A549 (cell line): ENCODE results near the gene ADAMTS14. TPM values are rescaled to one million over a fixed set of nuclear protein-coding genes. Genes with fewer than 3 reads are reported as not detected.

Experiments
- ATAC-seq, 2 experiments: fragments of 200-7000 bp in 1 of 2; fragments of >200 bp in 1 of 2; cut with Nextera tagmentation in 1 of 2; cut with Tn5 transposase in 1 of 2; 3 replicates each; pipeline versions ENCODE4 v1.8.0 to v1.9.1; 2018 to 2020; ENCODE audit warnings: mild to moderate bottlenecking in 1 of 2, moderate library complexity in 1 of 2
- CTCF ChIA-PET: fragments of 300-600 bp; sonication (Branson Sonifier 250); formaldehyde crosslinking; extraction: SDS; loops from one replicate; lab custom pipeline; 2021; ENCODE audit warnings: antibody characterized with exemption, inconsistent platforms; lab: Yijun Ruan, JAX
- POLR2A ChIA-PET: fragments of 350-600 bp; formaldehyde crosslinking; extraction: SDS; loops from one replicate; lab custom pipeline; 2021; ENCODE audit warnings: antibody characterized with exemption, inconsistent platforms; lab: Yijun Ruan, JAX
- DNase-seq, 2 experiments: peaks; one replicate each; pipeline versions ENCODE4 v3.0.0 to v3.0.0-alpha.2; 2011 to 2016; ENCODE audit warnings: low read depth in 1 of 2, low spot score in 1 of 2
- FAIRE-seq: peaks from 2 replicates; lab custom pipeline; 2011; peaks lifted over from hg19 to GRCh38; lab: Jason Lieb, UNC
- H3K27ac ChIP-seq, 2 experiments: fragments of >200 bp; sonication (Bioruptor Twin); formaldehyde crosslinking; 3 replicates each; pipeline ENCODE4 v1.5.1; 2016 to 2017
- H3K4me1 ChIP-seq: fragments of >200 bp; sonication (Bioruptor Twin); formaldehyde crosslinking; 3 replicates; pipeline ENCODE4 v1.6.1; 2016
- H3K4me2 ChIP-seq: fragments of >200 bp; sonication (Bioruptor Twin); formaldehyde crosslinking; 3 replicates; pipeline ENCODE4 v1.6.1; 2016
- H3K4me3 ChIP-seq: fragments of >200 bp; sonication (Bioruptor Twin); formaldehyde crosslinking; 3 replicates; pipeline ENCODE4 v1.5.1; 2016
- H3K9me3 ChIP-seq: fragments of >200 bp; sonication (Bioruptor Twin); formaldehyde crosslinking; 3 replicates; pipeline ENCODE4 v1.6.1; 2016
- ATOH8 ChIP-seq: fragments of 250-450 bp; sonication (Bioruptor Pico); IDR thresholded peaks from 2 replicates; pipeline ENCODE4 v1.5.0; 2020; ENCODE audit warnings: low read depth, mild to moderate bottlenecking, moderate library complexity
- BHLHE40 ChIP-seq: IDR thresholded peaks from 2 replicates; pipeline ENCODE4 v1.6.1; 2012; ENCODE audit warnings: low read depth, low read length, inconsistent platforms
- CBX8 ChIP-seq: fragments of 200-600 bp; sonication (generic); IDR thresholded peaks from 2 replicates; pipeline ENCODE4 v1.6.1; 2016
- CHD2 ChIP-seq: fragments of 150-350 bp; IDR thresholded peaks from 2 replicates; pipeline ENCODE4 v1.6.1; 2014; ENCODE audit warnings: low read length; ENCODE audit not compliant: partially characterized antibody
- CTCF ChIP-seq: fragments of >200 bp; sonication (Bioruptor Twin); formaldehyde crosslinking; IDR thresholded peaks from 3 replicates; pipeline ENCODE4 v1.5.1; 2016
- E2F6 ChIP-seq: IDR thresholded peaks from 2 replicates; pipeline ENCODE4 v1.6.1; 2012; ENCODE audit warnings: low read depth, borderline replicate concordance
- EP300 ChIP-seq, 2 experiments: fragments of >200 bp; sonication (Bioruptor Twin); formaldehyde crosslinking; IDR thresholded peaks; 2 replicates in 1 of 2; 3 replicates in 1 of 2; pipeline ENCODE4 v1.6.1; 2016 to 2017
- FOSL2 ChIP-seq, 2 experiments: fragments of 450-650 bp in 1 of 2; fragments of >200 bp in 1 of 2; sonication (Bioruptor Twin) in 1 of 2; formaldehyde crosslinking; IDR thresholded peaks; 2 replicates each; pipeline versions ENCODE4 v1.5.0 to v1.6.1; 2016 to 2020; ENCODE audit warnings: mild to moderate bottlenecking in 1 of 2, moderate library complexity in 1 of 2
- GATA3 ChIP-seq: IDR thresholded peaks from 2 replicates; pipeline ENCODE4 v1.6.1; 2012; ENCODE audit warnings: borderline replicate concordance
- KDM1A ChIP-seq: fragments of 200-600 bp; sonication (generic); IDR thresholded peaks from 2 replicates; pipeline ENCODE4 v1.6.1; 2016; ENCODE audit warnings: low read depth, mild to moderate bottlenecking
- MYC ChIP-seq: IDR thresholded peaks from 2 replicates; pipeline ENCODE4 v1.6.1; 2012; ENCODE audit warnings: mild to moderate bottlenecking, inconsistent platforms, low read length, improper control_type of control experiment, borderline replicate concordance
- NFE2L2 ChIP-seq: fragments of 150-350 bp; conservative IDR thresholded peaks from 2 replicates; pipeline ENCODE4 v1.6.1; 2014; ENCODE audit warnings: low read length
- NPAS2 ChIP-seq: fragments of 250-450 bp; sonication (Bioruptor Pico); IDR thresholded peaks from 2 replicates; pipeline ENCODE4 v1.8.0; 2022; ENCODE audit warnings: mild to moderate bottlenecking, moderate library complexity, borderline replicate concordance
- PHF8 ChIP-seq: fragments of 200-600 bp; sonication (generic); IDR thresholded peaks from 2 replicates; pipeline ENCODE4 v1.6.1; 2016; ENCODE audit warnings: low read depth, mild to moderate bottlenecking, antibody characterized with exemption, moderate library complexity, borderline replicate concordance
- POLR2A ChIP-seq: IDR thresholded peaks from 2 replicates; pipeline ENCODE4 v1.6.1; 2012; ENCODE audit warnings: mild to moderate bottlenecking, low read length
- RARB ChIP-seq: fragments of 250-450 bp; sonication (Bioruptor Pico); IDR thresholded peaks from 2 replicates; pipeline ENCODE4 v1.8.0; 2021; ENCODE audit warnings: mild to moderate bottlenecking, moderate library complexity
- SMC3 ChIP-seq: fragments of >200 bp; sonication (Bioruptor Twin); formaldehyde crosslinking; IDR thresholded peaks from 3 replicates; pipeline ENCODE4 v1.6.1; 2018; ENCODE audit warnings: inconsistent platforms
- ZSCAN20 ChIP-seq: fragments of 250-450 bp; sonication (Bioruptor Pico); IDR thresholded peaks from 2 replicates; pipeline ENCODE4 v1.8.0; 2022; ENCODE audit warnings: mild to moderate bottlenecking, moderate library complexity
- WGBS: methylation state at CpG from one replicate; pipeline ENCODE4 v1.1.6; 2017; ENCODE audit errors: missing lambda C conversion rate; 5-methylcytosine and 5-hydroxymethylcytosine counted together
- polyA plus RNA-seq, 4 experiments: library from polyadenylated mRNA; depleted of rRNA in 3 of 4; stranded (reverse); fragments of >200 nt; fragmentation: RNase III in 1 of 4; extraction: RNeasy Plus Mini Kit Qiagen cat#74134 plus additional on column Dnase treatment in 1 of 4; gene quantifications; 2 replicates in 3 of 4; 3 replicates in 1 of 4; pipeline ENCODE4 v1.2.3, GENCODE V29; 2011 to 2017
- TF ChIP-seq, protein P1 (sequence below): fragments of 450-650 bp; IDR thresholded peaks from 2 replicates; pipeline ENCODE4 v1.6.1; 2014; ENCODE audit warnings: antibody characterized with exemption
- TF ChIP-seq, protein P2 (sequence below): fragments of 250-450 bp; sonication (Bioruptor Pico); IDR thresholded peaks from 2 replicates; pipeline ENCODE4 v1.5.0; 2021; ENCODE audit warnings: mild to moderate bottlenecking, moderate library complexity, borderline replicate concordance
- TF ChIP-seq, protein P3 (sequence below): IDR thresholded peaks from 2 replicates; pipeline ENCODE4 v1.6.1; 2012
- TF ChIP-seq, protein P4 (sequence below): fragments of >200 bp; sonication (Bioruptor Twin); formaldehyde crosslinking; IDR thresholded peaks from 2 replicates; pipeline ENCODE4 v1.6.1; 2016
- TF ChIP-seq, protein P5 (sequence below): fragments of >200 bp; sonication (Bioruptor Twin); formaldehyde crosslinking; IDR thresholded peaks from 3 replicates; pipeline ENCODE4 v1.6.1; 2016

The ADAMTS14 gene
- polyA plus RNA-seq, 2 of the 4 experiments (the other 2 are of a cell fraction): 0.03 TPM; not detected in 1

DNA sequence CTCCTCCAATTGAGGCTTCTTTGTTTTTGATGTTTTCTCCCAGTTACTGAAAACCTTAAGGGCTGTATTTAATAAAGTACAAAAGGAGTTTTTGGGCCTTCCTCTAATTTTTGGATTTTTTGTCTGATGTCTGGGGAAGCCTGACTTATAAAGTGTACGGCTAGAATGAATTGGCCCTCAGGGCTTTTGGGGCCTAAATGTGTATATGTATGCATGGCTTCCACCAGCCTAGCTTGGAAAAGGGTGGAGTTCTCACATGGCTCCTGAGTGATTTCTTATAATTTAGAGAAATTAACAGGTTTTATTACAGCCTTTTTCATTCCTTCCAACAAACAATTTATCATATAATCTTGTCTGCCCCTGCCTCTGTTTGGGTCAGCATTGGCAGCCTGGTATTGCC, 123.3 kb downstream of the ADAMTS14 start (continued):
- TF ChIP-seq, protein P1, sequence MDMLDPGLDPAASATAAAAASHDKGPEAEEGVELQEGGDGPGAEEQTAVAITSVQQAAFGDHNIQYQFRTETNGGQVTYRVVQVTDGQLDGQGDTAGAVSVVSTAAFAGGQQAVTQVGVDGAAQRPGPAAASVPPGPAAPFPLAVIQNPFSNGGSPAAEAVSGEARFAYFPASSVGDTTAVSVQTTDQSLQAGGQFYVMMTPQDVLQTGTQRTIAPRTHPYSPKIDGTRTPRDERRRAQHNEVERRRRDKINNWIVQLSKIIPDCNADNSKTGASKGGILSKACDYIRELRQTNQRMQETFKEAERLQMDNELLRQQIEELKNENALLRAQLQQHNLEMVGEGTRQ: no peak
- TF ChIP-seq, all 56 proteins: peak for 0

GRCh38 chr10:70797840-70798239, 125.5 kb downstream of the ADAMTS14 start:
- H3K9me3 ChIP-seq: no peaks in the 10 kb centered on the region; the same call in 2 of the 3 replicates
- WGBS: 61% methylated on average over 7 of the region's 7 CpGs
- TF ChIP-seq E2F6: no peak
- no peak for TF ChIP-seq POLR2A
- TF ChIP-seq NFE2L2: no peak
- TF ChIP-seq NPAS2: no peak
- no peak for TF ChIP-seq FOSL2 (IDR thresholded peaks at IDR 0.05)
- TF ChIP-seq FOSL2 (CRISPR knock-in tag; IDR thresholded peaks at IDR 0.05): no peak
- TF ChIP-seq ZSCAN20 (CRISPR knock-in tag): no peak
- TF ChIP-seq EP300 (IDR thresholded peaks at IDR 0.05): no peak
- no peak for TF ChIP-seq SMC3
- TF ChIP-seq ATOH8 (CRISPR knock-in tag): no peak
- no peak for TF ChIP-seq MYC
- no peak for TF ChIP-seq CTCF
- no peak for TF ChIP-seq KDM1A
- no peak for TF ChIP-seq RARB (CRISPR knock-in tag)
- H3K4me3 ChIP-seq: no peak overlapping the region
- FAIRE-seq (no peak), ATAC-seq (no peak), DNase-seq (no peak)
- POLR2A ChIA-PET: no interaction called here
- no peak overlapping the region for H3K27ac ChIP-seq
- CTCF ChIA-PET: interaction anchor here (0.6 to 1.7 kb wide), 4 partner anchors 8 to 751 kb away, joined by 3 to 4 read pairs (median 4); no protein-coding TSS in a partner anchor
- H3K4me2 ChIP-seq: no peak overlapping the region
- no peaks in the 10 kb centered on the region for H3K4me1 ChIP-seq

DNA sequence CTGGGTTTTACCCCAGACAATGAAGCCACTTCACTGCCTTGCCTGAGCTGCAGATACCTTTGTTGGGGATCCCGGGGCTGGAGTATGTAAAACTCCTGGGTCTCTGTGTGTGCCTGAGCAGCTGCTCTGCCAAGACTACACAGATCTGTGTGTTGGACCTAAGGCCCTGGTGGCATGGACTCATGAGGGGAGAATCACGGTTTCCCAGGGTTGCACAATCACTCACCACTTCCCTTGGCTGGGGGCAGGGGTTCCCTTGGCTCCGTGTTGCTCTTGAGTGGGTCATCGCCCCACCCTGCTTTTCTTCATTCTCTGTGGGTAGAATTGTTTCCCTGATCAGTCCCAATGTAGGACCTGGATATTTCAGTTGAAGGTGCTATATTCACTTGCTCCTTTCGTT, 126.8 kb downstream of the ADAMTS14 start:
- DNase-seq (no peak), ATAC-seq (no peak), FAIRE-seq (no peak)
- H3K27ac ChIP-seq: no peak overlapping the region
- no peaks in the 10 kb centered on the region; the same call in 2 of the 3 replicates for H3K9me3 ChIP-seq
- no peak for TF ChIP-seq CHD2
- no peak for TF ChIP-seq CBX8
- TF ChIP-seq, protein P2, sequence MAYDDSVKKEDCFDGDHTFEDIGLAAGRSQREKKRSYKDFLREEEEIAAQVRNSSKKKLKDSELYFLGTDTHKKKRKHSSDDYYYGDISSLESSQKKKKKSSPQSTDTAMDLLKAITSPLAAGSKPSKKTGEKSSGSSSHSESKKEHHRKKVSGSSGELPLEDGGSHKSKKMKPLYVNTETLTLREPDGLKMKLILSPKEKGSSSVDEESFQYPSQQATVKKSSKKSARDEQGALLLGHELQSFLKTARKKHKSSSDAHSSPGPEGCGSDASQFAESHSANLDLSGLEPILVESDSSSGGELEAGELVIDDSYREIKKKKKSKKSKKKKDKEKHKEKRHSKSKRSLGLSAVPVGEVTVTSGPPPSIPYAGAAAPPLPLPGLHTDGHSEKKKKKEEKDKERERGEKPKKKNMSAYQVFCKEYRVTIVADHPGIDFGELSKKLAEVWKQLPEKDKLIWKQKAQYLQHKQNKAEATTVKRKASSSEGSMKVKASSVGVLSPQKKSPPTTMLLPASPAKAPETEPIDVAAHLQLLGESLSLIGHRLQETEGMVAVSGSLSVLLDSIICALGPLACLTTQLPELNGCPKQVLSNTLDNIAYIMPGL (CRISPR knock-in tag): no peak
- TF ChIP-seq, protein P3, sequence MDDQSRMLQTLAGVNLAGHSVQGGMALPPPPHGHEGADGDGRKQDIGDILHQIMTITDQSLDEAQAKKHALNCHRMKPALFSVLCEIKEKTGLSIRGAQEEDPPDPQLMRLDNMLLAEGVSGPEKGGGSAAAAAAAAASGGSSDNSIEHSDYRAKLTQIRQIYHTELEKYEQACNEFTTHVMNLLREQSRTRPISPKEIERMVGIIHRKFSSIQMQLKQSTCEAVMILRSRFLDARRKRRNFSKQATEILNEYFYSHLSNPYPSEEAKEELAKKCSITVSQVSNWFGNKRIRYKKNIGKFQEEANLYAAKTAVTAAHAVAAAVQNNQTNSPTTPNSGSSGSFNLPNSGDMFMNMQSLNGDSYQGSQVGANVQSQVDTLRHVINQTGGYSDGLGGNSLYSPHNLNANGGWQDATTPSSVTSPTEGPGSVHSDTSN: no peak
- TF ChIP-seq GATA3: no peak
- no peak for TF ChIP-seq BHLHE40
- TF ChIP-seq, protein P4, sequence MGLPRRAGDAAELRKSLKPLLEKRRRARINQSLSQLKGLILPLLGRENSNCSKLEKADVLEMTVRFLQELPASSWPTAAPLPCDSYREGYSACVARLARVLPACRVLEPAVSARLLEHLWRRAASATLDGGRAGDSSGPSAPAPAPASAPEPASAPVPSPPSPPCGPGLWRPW: no peak
- TF ChIP-seq PHF8: no peak
- TF ChIP-seq, protein P5, sequence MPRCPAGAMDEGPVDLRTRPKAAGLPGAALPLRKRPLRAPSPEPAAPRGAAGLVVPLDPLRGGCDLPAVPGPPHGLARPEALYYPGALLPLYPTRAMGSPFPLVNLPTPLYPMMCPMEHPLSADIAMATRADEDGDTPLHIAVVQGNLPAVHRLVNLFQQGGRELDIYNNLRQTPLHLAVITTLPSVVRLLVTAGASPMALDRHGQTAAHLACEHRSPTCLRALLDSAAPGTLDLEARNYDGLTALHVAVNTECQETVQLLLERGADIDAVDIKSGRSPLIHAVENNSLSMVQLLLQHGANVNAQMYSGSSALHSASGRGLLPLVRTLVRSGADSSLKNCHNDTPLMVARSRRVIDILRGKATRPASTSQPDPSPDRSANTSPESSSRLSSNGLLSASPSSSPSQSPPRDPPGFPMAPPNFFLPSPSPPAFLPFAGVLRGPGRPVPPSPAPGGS: no peak
- CTCF ChIA-PET: interaction anchor here (1.6 kb wide), 1 partner anchor 10 kb away, joined by 4 read pairs; no protein-coding TSS in a partner anchor
- no peak overlapping the region for H3K4me2 ChIP-seq
- H3K4me1 ChIP-seq: peaks cover under 1% of the 10 kb centered on the region; the same call in 1 of the 3 replicates
- H3K4me3 ChIP-seq: no peak overlapping the region
- POLR2A ChIA-PET: no interaction called here
- 33% methylated on average over 5 of the region's 5 CpGs for WGBS
